ENCODE results near the gene PRRC2A. TPM values are rescaled to one million over a fixed set of nuclear protein-coding genes. Genes with fewer than 3 reads are reported as not detected.

PRRC2A gene
- total RNA-seq, 1 experiment from 2014 or later: 163 TPM

GRCh38 chr6:31676322-31676903 is 55.9 kb downstream of the PRRC2A start:
- peaks cover 8% of the 10 kb centered on the region for H3K36me3 ChIP-seq (replicated peaks; ENCODE audit: control insufficient read depth, insufficient read depth, low read length)
- DNase-seq: no peak
- H3K27me3 ChIP-seq (ENCODE audit: control insufficient read depth, insufficient read depth, low read length): peaks cover 6% of the 10 kb centered on the region
- H3K4me3 ChIP-seq (ENCODE audit: insufficient read depth, low read depth, low read length): no peak overlapping the region

DNA sequence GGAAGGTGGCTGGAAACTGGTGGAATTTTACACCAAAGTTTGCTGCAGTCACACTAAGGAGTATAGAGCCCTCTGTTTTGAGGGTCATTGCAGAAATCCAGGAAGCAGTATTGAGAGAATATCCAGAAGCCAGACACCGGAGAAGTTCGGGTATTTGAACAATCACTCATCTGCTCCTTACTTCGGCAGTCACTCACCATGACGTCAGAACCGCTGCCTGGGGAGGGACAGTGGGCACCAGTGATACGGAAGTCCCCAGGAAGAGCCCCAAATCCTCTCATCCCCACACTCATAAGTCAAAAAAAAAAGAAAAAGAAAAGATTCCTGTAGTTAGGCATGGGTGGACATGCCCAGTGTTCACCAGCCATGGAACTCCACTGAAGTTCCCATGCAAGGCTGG is 56.4 kb downstream of the PRRC2A start:
- no peak overlapping the region for H3K4me3 ChIP-seq (ENCODE audit: insufficient read depth, low read depth, low read length)
- peaks cover 4% of the 10 kb centered on the region for H3K36me3 ChIP-seq (replicated peaks; ENCODE audit: control insufficient read depth, insufficient read depth, low read length)
- no peak for DNase-seq
- H3K27me3 ChIP-seq (ENCODE audit: control insufficient read depth, insufficient read depth, low read length): peaks cover 11% of the 10 kb centered on the region

DNA sequence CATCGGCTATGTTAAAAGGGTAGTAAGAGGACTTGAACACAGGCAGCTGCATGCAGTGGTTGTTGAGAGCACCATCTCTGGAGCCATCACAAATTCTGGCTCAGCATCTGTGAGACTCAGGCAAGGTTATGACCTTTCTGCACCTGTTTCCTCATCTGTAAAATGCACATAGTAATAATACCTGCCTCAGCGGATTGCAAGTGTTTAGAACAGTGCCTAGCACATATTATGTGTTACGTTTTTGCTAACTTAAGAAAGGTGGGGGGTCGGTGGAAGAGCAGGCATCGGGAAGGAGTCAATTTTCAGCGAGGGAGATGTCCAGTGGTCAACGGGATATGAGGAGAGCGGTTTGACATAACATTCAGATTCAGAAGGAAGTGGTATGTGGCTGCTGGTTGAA is 57.4 kb downstream of the PRRC2A start:
- Histone ChIP-seq H3K4me3 (ENCODE audit: insufficient read depth, low read depth, low read length) (no peak overlapping the region), H3K27me3 (ENCODE audit: control insufficient read depth, insufficient read depth, low read length) (peaks cover 17% of the 10 kb centered on the region), H3K36me3 (replicated peaks; ENCODE audit: control insufficient read depth, insufficient read depth, low read length) (no peaks in the 10 kb centered on the region)
- DNase-seq: no peak

DNA sequence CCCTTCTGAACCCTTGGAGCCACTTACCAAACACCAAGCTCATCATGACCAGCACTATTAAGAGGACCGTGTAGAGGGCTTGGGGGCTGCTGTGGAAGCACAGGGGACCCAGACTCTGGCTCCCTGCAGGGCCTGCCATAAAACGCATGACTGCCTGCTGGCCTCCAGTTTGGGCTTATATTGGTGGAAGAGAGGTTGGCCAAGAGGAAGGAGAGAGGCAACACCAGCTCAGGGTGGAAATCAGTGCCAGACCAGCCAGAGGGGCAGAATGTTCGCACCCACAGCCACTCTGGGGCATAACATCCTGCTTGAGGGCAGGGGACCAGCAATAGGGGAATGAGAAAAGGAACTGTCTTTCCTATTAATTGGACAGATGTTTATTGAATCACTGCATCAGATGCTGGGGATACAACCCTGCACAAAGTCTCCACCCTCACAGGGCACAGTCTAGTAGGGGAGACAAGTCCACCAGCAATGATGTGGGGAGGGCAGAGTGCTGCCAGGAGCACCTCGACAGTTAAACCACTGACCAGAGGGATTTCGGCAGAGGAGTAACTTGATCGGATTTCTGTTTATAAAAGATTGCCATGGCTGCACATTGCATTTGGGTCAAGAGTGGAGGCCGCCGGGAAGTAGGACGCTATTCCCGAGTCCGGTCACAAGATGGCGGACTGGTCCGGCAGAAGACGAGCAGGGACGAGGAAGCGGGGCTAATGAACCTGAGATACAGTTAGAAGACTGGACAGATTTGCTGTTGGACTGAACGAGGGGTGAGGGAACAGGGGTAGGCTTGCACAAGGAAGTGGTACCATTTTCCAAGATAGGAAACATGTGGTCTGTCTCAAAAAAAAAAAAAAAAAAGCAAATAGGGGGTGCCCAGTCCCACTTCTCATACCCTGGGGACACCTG is 60.0 kb downstream of the PRRC2A start, which contains the start of gene LY6G5C:
Gene LY6G5C, minus strand, starts transcription at position 842 of the 909 bp plus-strand sequence. Its CDS starts 694 bp downstream, at position 148.
- H3K27me3 ChIP-seq (ENCODE audit: control insufficient read depth, insufficient read depth, low read length): peaks cover 17% of the 10 kb centered on the region
- DNase-seq: peak; percentile 81
- no peaks in the 10 kb centered on the region for H3K36me3 ChIP-seq (replicated peaks; ENCODE audit: control insufficient read depth, insufficient read depth, low read length)
- peak within 1 kb of the TSS; percentile 38 for H3K4me3 ChIP-seq (ENCODE audit: insufficient read depth, low read depth, low read length)

DNA sequence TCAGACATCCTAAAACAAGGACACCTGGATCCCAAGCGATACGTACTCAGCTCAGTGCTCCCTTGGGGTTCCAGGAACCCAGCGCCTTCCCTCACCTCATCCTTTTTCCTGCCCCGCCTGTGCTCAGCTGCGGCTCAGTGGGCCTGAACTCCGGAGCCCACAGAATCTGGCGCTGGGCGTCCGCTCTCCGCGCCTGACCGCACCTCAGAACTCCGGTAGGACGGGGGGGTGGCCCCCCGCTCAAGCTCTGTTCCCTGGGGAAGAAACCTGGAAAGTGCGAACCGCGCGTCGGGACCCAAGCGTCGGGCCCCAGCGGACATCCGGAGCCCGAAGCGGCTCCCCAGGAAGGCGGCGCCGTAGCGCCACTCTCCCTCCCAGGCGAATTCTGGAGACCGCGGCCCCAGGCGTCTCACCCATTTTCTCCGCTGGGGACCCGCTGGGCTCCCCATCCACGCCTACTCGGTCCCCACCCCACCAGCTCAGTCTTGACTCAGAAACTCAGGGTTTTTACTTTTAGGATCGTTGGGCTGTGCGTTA is 60.7 kb downstream of the PRRC2A start:
- peak; percentile 86 for DNase-seq
- H3K27me3 ChIP-seq (ENCODE audit: control insufficient read depth, insufficient read depth, low read length): peaks cover 17% of the 10 kb centered on the region

DNA sequence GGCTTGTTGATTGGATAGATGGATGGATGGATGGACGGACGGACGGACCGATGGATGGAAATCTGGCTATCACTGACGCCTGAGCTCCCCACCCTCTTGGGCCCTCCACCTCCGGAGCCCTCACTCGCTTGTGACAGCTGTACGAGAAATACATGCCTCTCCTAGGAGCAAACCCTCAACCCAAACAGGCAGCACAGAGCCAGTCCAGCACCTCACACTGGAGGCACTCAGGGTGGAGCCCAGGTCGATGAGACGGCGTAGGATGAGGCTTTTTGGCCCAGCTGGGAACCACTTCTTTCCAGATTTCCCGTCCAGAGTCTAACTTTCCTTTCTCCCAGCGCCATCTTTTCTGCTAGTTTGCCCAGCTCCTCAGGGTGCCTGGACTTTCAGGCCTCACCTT is 63.1 kb downstream of the PRRC2A start:
- H3K36me3 ChIP-seq (replicated peaks; ENCODE audit: control insufficient read depth, insufficient read depth, low read length): peaks cover 3% of the 10 kb centered on the region
- DNase-seq: no peak
- H3K27me3 ChIP-seq (ENCODE audit: control insufficient read depth, insufficient read depth, low read length): peaks cover 17% of the 10 kb centered on the region
- H3K4me3 ChIP-seq (ENCODE audit: insufficient read depth, low read depth, low read length): peak overlapping the region; percentile 47; the same call in 1 of the 2 replicates

More for the DNA sequence above, 60.7 kb downstream of the PRRC2A start:
- Histone ChIP-seq H3K4me3 (ENCODE audit: insufficient read depth, low read depth, low read length) (peak overlapping the region; percentile 38), H3K36me3 (replicated peaks; ENCODE audit: control insufficient read depth, insufficient read depth, low read length) (no peaks in the 10 kb centered on the region; the same call in 1 of the 2 replicates)

DNA sequence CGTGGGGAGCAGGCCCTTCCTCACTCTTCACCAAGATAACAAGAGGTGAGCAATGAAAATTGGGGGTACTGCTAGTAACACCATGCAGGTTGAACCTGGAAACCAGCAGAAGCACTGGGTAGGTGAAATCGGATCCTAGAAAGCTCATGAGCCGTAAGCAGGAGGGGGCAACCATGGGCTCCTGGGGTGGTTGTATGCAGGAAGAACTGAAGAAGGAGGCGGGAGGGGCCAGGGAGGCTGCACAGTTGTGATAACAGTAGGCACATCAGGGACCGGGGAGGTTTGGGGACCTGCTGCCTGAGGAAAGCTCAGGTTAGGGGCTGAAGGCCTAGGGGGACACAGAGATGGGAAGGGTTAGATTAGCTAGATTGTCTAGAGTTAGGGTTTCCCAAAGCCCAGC is 66.0 kb downstream of the PRRC2A start:
- peaks cover 10% of the 10 kb centered on the region for H3K27me3 ChIP-seq (ENCODE audit: control insufficient read depth, insufficient read depth, low read length)
- peaks cover 11% of the 10 kb centered on the region for H3K36me3 ChIP-seq (replicated peaks; ENCODE audit: control insufficient read depth, insufficient read depth, low read length)

GRCh38 chr6:31687321-31687720 is 66.8 kb downstream of the PRRC2A start:
- peaks cover 2% of the 10 kb centered on the region; the same call in 1 of the 2 replicates for H3K27me3 ChIP-seq (ENCODE audit: control insufficient read depth, insufficient read depth, low read length)
- DNase-seq: no peak
- H3K36me3 ChIP-seq (replicated peaks; ENCODE audit: control insufficient read depth, insufficient read depth, low read length): peaks cover 11% of the 10 kb centered on the region
- no peak overlapping the region for H3K4me3 ChIP-seq (ENCODE audit: insufficient read depth, low read depth, low read length)

More for the DNA sequence above, 66.0 kb downstream of the PRRC2A start:
- H3K4me3 ChIP-seq (ENCODE audit: insufficient read depth, low read depth, low read length): no peak overlapping the region
- no peak for DNase-seq

Other genes starting within 250 kb of the PRRC2A start
- gene MICA, start 217.1 kb upstream of the PRRC2A start, total RNA-seq (2014; rRNA removed; shearing (Covaris generic)): 12.0 and 14.7 TPM in 2 replicates
- gene MICB, start 122.6 kb upstream of the PRRC2A start, total RNA-seq (2014; rRNA removed; shearing (Covaris generic)): 50.3 and 55.4 TPM in 2 replicates
- gene MCCD1, start 91.8 kb upstream of the PRRC2A start, total RNA-seq (2014; rRNA removed; shearing (Covaris generic)): not detected in 2 replicates
- 787 and 872 TPM in 2 replicates for gene DDX39B, start 78.7 kb upstream of the PRRC2A start, total RNA-seq (2014; rRNA removed; shearing (Covaris generic))
- 3.5 and 7.0 TPM in 2 replicates for gene ATP6V1G2, start 74.1 kb upstream of the PRRC2A start, total RNA-seq (2014; rRNA removed; shearing (Covaris generic))
- gene NFKBIL1, start 73.1 kb upstream of the PRRC2A start, total RNA-seq (2014; rRNA removed; shearing (Covaris generic)): 33.2 and 34.2 TPM in 2 replicates
- 0.44 TPM in 1 of 2 replicates, not detected in the other for gene LTA, start 48.4 kb upstream of the PRRC2A start, total RNA-seq (2014; rRNA removed; shearing (Covaris generic))
- gene TNF, start 45.1 kb upstream of the PRRC2A start, total RNA-seq (2014; rRNA removed; shearing (Covaris generic)): not detected in 2 replicates
- gene LTB, start 38.3 kb upstream of the PRRC2A start, total RNA-seq (2014; rRNA removed; shearing (Covaris generic)): 0.35 TPM in 1 of 2 replicates, not detected in the other
- not detected in 2 replicates for gene LST1, start 34.4 kb upstream of the PRRC2A start, total RNA-seq (2014; rRNA removed; shearing (Covaris generic))
- not detected in 2 replicates for gene NCR3, start 27.7 kb upstream of the PRRC2A start, total RNA-seq (2014; rRNA removed; shearing (Covaris generic))
- gene AIF1, start 5.5 kb upstream of the PRRC2A start, total RNA-seq (2014; rRNA removed; shearing (Covaris generic)): 0.48 and 1.4 TPM in 2 replicates
- gene BAG6, start 31.9 kb downstream of the PRRC2A start, total RNA-seq (2014; rRNA removed; shearing (Covaris generic)): 320 and 331 TPM in 2 replicates
- 3.3 and 4.2 TPM in 2 replicates for gene APOM, start 35.2 kb downstream of the PRRC2A start, total RNA-seq (2014; rRNA removed; shearing (Covaris generic))
- 17.3 and 17.6 TPM in 2 replicates for gene C6orf47, start 40.1 kb downstream of the PRRC2A start, total RNA-seq (2014; rRNA removed; shearing (Covaris generic))
- 28.6 and 33.3 TPM in 2 replicates for gene GPANK1, start 44.3 kb downstream of the PRRC2A start, total RNA-seq (2014; rRNA removed; shearing (Covaris generic))
- gene CSNK2B, start 45.4 kb downstream of the PRRC2A start, total RNA-seq (2014; rRNA removed; shearing (Covaris generic)): 197 and 224 TPM in 2 replicates
- 2.9 and 4.2 TPM in 2 replicates for gene LY6G5B, start 49.3 kb downstream of the PRRC2A start, total RNA-seq (2014; rRNA removed; shearing (Covaris generic))
- 0.70 and 2.0 TPM in 2 replicates for gene LY6G5C, start 60.4 kb downstream of the PRRC2A start, total RNA-seq (2014; rRNA removed; shearing (Covaris generic))
- gene ABHD16A, start 82.6 kb downstream of the PRRC2A start, total RNA-seq (2014; rRNA removed; shearing (Covaris generic)): 35.7 and 39.7 TPM in 2 replicates
- gene LY6G6F, start 86.2 kb downstream of the PRRC2A start, total RNA-seq (2014; rRNA removed; shearing (Covaris generic)): not detected in 2 replicates
- 2.8 TPM in 1 of 2 replicates, not detected in the other for gene LY6G6D, start 94.6 kb downstream of the PRRC2A start, total RNA-seq (2014; rRNA removed; shearing (Covaris generic))
- not detected in 2 replicates for gene LY6G6C, start 101.0 kb downstream of the PRRC2A start, total RNA-seq (2014; rRNA removed; shearing (Covaris generic))
- gene MPIG6B, start 102.7 kb downstream of the PRRC2A start, total RNA-seq (2014; rRNA removed; shearing (Covaris generic)): not detected in 2 replicates
- 83.6 and 99.2 TPM in 2 replicates for gene DDAH2, start 108.6 kb downstream of the PRRC2A start, total RNA-seq (2014; rRNA removed; shearing (Covaris generic))
- 456 and 621 TPM in 2 replicates for gene CLIC1, start 115.8 kb downstream of the PRRC2A start, total RNA-seq (2014; rRNA removed; shearing (Covaris generic))
- 19.5 and 28.4 TPM in 2 replicates for gene MSH5, start 119.3 kb downstream of the PRRC2A start, total RNA-seq (2014; rRNA removed; shearing (Covaris generic))
- gene SAPCD1, start 141.9 kb downstream of the PRRC2A start, total RNA-seq (2014; rRNA removed; shearing (Covaris generic)): 1.8 and 7.7 TPM in 2 replicates
- 0.44 and 2.1 TPM in 2 replicates for gene VWA7, start 156.6 kb downstream of the PRRC2A start, total RNA-seq (2014; rRNA removed; shearing (Covaris generic))
- 114 and 115 TPM in 2 replicates for gene VARS1, start 175.0 kb downstream of the PRRC2A start, total RNA-seq (2014; rRNA removed; shearing (Covaris generic))
- gene LSM2, start 186.3 kb downstream of the PRRC2A start, total RNA-seq (2014; rRNA removed; shearing (Covaris generic)): 108 and 150 TPM in 2 replicates
- 0.15 and 0.55 TPM in 2 replicates for gene HSPA1L, start 194.6 kb downstream of the PRRC2A start, total RNA-seq (2014; rRNA removed; shearing (Covaris generic))
- 45.7 and 58.5 TPM in 2 replicates for gene HSPA1A, start 194.8 kb downstream of the PRRC2A start, total RNA-seq (2014; rRNA removed; shearing (Covaris generic))
- 63.3 and 70.4 TPM in 2 replicates for gene HSPA1B, start 207.0 kb downstream of the PRRC2A start, total RNA-seq (2014; rRNA removed; shearing (Covaris generic))
- gene NEU1, start 242.1 kb downstream of the PRRC2A start, total RNA-seq (2014; rRNA removed; shearing (Covaris generic)): 56.2 and 58.6 TPM in 2 replicates